Right atrium auricular region (tissue), 2 donors: ENCODE measurements around the gene CDKAL1. TPM values are rescaled to one million over a fixed set of nuclear protein-coding genes. Genes with fewer than 3 reads are reported as not detected.

ENCODE experiments used
- DNase-seq: peaks from one replicate; pipeline ENCODE4 v3.0.0-alpha.2; 2019; ENCODE audit warnings: low spot score
- H3K27ac ChIP-seq, 2 donors: fragments of 200-600 bp; sonication (generic); 1 replicate in 1 of 2; 2 replicates in 1 of 2; pipeline ENCODE4 v1.5.1; 2016 to 2019
- H3K27me3 ChIP-seq, 2 donors: fragments of 200-600 bp; sonication (generic); one replicate each; pipeline versions ENCODE4 v1.5.1 to v1.6.0; 2017 to 2019
- H3K36me3 ChIP-seq: fragments of 200-600 bp; sonication (generic); one replicate; pipeline ENCODE4 v1.5.1; 2016
- H3K4me1 ChIP-seq, 2 donors: fragments of 200-600 bp; sonication (generic); one replicate each; pipeline versions ENCODE4 v1.5.1 to v1.6.0; 2017 to 2019
- H3K4me3 ChIP-seq, 2 donors: fragments of 200-600 bp; sonication (generic); 1 replicate in 1 of 2; 2 replicates in 1 of 2; pipeline ENCODE4 v1.5.1; 2017 to 2019; ENCODE audit warnings: mild to moderate bottlenecking in 1 of 2, moderate library complexity in 1 of 2
- H3K9me3 ChIP-seq, 2 donors: fragments of 200-600 bp; sonication (generic); one replicate each; pipeline ENCODE4 v1.5.1; 2019
- CTCF ChIP-seq, 2 donors: fragments of 200-600 bp; sonication (generic); IDR thresholded peaks; one replicate each; pipeline ENCODE4 v1.5.1; 2019; ENCODE audit warnings: antibody characterized with exemption in 2 of 2
- total RNA-seq, 2 donors: library from RNA; depleted of rRNA; stranded (reverse); fragments of >200 nt; gene quantifications; one replicate each; pipeline ENCODE4 v1.1.0, GENCODE V29; 2016

CDKAL1 gene
- total RNA-seq, 2 donors from 2014 or later: 8.8 to 10.5 TPM

- H3K4me1 ChIP-seq: no peaks in the 10 kb centered on the region
- no peaks in the 10 kb centered on the region for H3K27me3 ChIP-seq
- no peak overlapping the region for H3K27ac ChIP-seq
- TF ChIP-seq CTCF (IDR thresholded peaks at IDR 0.05): no peak
- peaks cover 0 to 4% of the 10 kb centered on the region in 2 donors for H3K9me3 ChIP-seq
- no peak for DNase-seq
- peaks cover 6% of the 10 kb centered on the region for H3K36me3 ChIP-seq
- no peak overlapping the region for H3K4me3 ChIP-seq
Observed at GRCh38 chr6:20741490-20741889, 207.2 kb downstream of the CDKAL1 start.

GRCh38 chr6:20744911-20745557 lies 210.8 kb downstream of the CDKAL1 start:
- no peak for TF ChIP-seq CTCF (IDR thresholded peaks at IDR 0.05)
- H3K4me3 ChIP-seq: no peak overlapping the region
- H3K36me3 ChIP-seq: peaks cover 3% of the 10 kb centered on the region
- DNase-seq: no peak
- no peaks in the 10 kb centered on the region for H3K4me1 ChIP-seq
- H3K27me3 ChIP-seq: no peaks in the 10 kb centered on the region
- peaks cover 0 to 4% of the 10 kb centered on the region in 2 donors for H3K9me3 ChIP-seq
- no peak overlapping the region for H3K27ac ChIP-seq

GRCh38 chr6:20746024-20746423 lies 211.8 kb downstream of the CDKAL1 start:
- H3K36me3 ChIP-seq: no peaks in the 10 kb centered on the region
- H3K4me1 ChIP-seq: no peaks in the 10 kb centered on the region
- DNase-seq: no peak
- H3K4me3 ChIP-seq: no peak overlapping the region
- H3K27ac ChIP-seq: no peak overlapping the region
- no peaks in the 10 kb centered on the region for H3K27me3 ChIP-seq
- no peak for TF ChIP-seq CTCF (IDR thresholded peaks at IDR 0.05)
- H3K9me3 ChIP-seq: peaks cover 0 to 4% of the 10 kb centered on the region in 2 donors

GRCh38 chr6:20746805-20747558 lies 212.7 kb downstream of the CDKAL1 start:
- TF ChIP-seq CTCF (IDR thresholded peaks at IDR 0.05): no peak
- no peaks in the 10 kb centered on the region for H3K36me3 ChIP-seq
- no peak overlapping the region for H3K27ac ChIP-seq
- H3K27me3 ChIP-seq: no peaks in the 10 kb centered on the region
- H3K9me3 ChIP-seq: no peaks in the 10 kb centered on the region
- H3K4me3 ChIP-seq: no peak overlapping the region
- no peaks in the 10 kb centered on the region for H3K4me1 ChIP-seq
- no peak for DNase-seq

- Histone ChIP-seq H3K9me3 (no peaks in the 10 kb centered on the region), H3K27me3 (no peaks in the 10 kb centered on the region), H3K4me3 (no peak overlapping the region), H3K36me3 (no peaks in the 10 kb centered on the region), H3K27ac (no peak overlapping the region), H3K4me1 (no peaks in the 10 kb centered on the region)
- no peak for TF ChIP-seq CTCF (IDR thresholded peaks at IDR 0.05)
- no peak for DNase-seq
Observed at GRCh38 chr6:20747991-20748390, 213.7 kb downstream of the CDKAL1 start.
